ENCODE data around the gene GNAS.

Gene GNAS

DNA sequence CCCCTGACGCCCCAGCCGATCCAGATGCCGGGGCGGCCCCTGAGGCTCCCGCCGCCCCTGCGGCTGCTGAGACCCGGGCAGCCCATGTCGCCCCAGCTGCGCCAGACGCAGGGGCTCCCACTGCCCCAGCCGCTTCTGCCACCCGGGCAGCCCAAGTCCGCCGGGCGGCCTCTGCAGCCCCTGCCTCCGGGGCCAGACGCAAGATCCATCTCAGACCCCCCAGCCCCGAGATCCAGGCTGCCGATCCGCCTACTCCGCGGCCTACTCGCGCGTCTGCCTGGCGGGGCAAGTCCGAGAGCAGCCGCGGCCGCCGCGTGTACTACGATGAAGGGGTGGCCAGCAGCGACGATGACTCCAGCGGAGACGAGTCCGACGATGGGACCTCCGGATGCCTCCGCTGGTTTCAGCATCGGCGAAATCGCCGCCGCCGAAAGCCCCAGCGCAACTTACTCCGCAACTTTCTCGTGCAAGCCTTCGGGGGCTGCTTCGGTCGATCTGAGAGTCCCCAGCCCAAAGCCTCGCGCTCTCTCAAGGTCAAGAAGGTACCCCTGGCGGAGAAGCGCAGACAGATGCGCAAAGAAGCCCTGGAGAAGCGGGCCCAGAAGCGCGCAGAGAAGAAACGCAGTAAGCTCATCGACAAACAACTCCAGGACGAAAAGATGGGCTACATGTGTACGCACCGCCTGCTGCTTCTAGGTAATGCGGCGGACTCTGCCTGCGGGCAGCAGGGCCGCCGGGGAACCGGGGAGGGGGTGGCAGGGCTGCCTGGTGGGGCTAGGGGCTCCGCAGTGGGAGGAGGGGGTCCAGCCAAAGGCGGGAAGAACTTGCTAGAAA lies 2.3 kb downstream of the GNAS start:
- no peak for DNase-seq

DNA sequence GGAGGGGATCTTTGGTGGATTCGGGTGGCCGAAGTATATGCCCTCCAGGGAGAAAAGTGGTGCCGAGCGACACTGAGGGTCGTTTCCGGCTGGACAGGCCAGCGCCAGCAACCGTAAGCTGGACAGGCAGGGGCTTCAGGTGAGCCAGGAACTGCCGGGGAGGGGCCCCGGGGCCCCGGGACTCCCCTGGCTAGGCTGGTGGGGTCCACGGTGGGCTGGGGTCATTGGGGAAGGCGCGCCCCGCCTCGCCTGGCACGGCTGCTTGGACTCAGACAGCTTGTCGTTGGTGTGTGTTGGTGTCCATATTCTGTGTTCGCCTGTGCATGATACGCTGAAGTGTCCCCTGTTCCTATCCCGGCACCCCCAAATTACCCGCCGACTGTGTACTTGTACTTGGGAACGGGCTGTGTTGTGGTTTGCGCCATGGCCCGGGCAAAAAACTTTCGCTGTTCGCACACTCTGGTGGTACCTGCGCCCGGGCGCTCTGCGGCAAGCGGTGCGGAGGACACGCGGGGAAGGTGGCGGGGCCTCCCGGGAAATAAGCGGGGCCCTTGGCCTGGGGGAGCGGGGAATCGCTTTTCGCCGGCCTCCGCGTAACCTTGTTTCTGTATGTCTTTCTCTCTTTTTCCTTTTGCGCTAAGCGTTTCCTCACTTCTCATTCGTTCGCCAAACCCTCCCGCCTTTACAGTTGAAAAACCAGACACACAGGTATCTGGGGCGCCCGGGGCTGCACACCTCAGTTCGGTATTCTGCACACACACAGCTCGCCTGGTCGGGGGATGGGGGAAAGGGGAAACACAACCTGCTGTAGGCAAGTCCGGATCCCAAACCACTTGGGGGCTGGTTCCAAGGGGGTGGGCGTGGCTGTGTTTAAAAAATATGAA lies 3.2 kb downstream of the GNAS start:
- no peak for DNase-seq

DNA sequence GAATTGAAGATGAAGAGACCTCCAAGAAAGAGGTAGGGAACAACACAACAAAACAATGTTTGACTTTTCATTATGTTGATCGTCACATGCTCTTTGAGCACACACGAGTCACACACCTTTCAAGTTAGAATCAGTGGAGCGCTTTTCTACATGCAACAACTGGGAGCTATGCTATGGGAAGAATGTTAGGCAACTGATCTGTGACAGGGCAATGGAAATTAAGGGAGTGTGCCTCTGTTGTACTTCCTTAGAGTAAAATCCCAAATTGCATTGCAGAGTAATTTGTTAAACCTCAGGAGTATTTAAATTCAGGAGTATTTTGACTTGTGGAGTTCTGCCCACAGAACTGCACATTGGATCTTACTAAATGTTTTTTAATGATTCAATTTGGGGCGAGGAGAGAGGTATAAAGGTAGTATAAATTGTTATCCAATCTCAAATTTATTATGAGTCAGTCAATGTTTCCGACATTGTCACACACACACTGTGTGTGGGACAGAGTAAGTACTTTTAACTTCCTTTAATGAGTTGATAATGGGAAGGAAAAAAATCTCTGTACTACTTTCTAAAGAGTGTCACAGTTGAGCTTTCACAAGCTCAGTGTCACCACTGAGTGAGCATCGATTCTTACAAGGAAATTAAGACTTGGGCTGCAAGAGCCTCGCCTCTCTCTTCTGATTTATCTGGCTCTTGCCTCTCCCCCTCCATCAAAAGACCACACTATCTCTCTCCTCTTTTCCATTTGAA lies 10.7 kb downstream of the GNAS start:
- DNase-seq: no peak

DNA sequence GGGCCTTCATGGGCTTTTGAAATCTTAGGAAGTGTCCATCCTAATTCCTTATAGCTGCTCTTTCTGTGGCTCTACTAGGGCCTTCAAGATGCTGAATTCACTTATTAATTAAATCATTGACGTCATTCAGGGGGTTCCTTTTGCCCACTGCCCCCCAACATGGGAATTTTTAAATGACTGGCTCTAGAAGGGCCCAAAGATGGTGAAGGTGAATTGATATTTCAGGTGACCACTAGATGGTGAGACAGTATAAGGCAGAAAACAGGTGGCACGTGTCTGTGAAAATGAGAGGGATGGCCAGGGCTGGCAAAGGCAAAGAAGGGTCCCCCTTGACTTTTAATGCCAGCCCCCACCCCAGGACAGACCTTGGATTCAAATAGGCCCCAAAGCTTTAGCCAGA lies 11.8 kb downstream of the GNAS start:
- no peak for DNase-seq

DNA sequence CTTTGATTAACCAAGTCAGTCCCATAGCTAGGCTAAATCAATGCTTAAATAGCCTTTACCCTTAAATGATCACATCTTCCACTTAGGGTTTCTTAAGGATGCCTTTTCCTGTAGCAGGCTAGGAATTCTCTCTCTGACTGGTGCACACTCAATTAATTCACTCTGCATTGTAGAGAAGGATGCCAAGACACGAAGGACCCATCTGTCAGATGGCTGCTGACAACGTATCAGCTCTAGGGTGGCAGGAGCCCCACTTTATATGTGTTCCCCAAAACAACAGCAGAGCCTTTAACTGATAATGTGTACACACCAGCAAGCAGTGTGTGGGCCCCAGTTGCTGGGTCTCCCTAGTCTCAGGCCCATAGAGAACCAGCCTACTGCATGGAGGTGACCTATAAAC lies 13.3 kb downstream of the GNAS start:
- no peak for DNase-seq

DNA sequence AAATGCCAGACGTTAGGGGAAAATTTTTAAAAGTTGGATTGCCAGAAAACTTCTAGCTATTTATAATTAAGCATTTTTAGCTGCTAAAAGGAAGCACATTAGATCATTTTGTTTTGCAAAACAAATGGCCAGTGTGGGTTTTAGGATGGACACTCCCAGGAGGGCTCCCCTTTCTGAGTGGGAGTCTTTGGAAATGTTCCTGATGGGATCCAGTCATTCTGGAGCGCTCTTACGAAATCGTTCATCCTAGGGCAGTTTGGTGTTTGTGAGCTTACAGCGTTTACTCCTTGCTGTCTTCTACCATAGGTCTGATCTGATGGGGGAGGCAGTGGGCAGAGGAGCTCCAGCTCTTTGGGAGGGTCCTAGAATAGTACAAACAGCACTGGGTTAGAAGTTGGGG lies 14.7 kb downstream of the GNAS start:
- no peak for DNase-seq

DNA sequence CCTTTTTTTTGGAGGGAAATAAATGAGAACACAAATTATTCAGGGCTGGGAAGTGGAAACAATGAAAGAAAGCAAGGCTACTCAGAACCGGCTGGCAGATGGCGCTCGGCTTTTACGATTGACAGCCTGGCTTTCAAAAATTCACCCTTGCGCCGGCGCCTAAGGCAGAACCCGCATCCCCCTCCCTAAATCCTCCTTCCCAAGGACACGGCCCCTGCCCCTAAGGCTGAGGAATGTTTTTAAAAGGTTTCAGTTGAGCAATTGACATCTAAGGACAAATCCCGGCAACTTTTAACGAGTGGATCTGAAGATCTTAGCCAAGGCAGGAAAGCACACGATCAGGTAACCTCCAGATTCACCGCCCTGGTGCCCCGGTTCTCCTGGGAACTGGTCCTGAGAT lies 16.3 kb downstream of the GNAS start:
- DNase-seq: no peak

DNA sequence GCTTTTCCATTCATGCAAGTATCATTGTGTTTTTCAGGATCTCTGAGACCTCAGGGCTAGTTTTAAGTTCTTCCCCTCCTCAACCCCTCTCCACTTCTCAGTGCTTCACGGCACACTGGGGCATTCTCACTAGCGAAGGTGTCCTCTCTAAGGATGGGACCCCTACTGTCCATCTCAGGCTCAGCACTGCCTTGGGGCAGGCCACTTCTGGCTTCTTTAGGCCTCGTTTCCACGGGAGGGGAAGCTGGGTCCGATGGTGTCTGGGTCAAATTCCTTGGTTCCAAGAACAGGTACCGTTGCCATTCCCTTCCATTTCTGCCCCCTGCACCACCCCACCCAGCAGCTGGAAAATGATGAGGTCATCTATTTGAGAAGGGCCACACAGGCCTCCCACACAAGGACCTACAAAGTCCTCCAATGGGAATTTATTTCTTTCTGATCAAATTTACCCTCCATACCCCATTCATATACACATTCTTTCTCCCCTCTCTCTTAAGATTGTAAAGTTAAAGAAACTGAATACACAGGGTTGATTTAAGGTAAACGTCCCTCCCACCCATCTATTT lies 17.2 kb downstream of the GNAS start:
- DNase-seq: no peak

DNA sequence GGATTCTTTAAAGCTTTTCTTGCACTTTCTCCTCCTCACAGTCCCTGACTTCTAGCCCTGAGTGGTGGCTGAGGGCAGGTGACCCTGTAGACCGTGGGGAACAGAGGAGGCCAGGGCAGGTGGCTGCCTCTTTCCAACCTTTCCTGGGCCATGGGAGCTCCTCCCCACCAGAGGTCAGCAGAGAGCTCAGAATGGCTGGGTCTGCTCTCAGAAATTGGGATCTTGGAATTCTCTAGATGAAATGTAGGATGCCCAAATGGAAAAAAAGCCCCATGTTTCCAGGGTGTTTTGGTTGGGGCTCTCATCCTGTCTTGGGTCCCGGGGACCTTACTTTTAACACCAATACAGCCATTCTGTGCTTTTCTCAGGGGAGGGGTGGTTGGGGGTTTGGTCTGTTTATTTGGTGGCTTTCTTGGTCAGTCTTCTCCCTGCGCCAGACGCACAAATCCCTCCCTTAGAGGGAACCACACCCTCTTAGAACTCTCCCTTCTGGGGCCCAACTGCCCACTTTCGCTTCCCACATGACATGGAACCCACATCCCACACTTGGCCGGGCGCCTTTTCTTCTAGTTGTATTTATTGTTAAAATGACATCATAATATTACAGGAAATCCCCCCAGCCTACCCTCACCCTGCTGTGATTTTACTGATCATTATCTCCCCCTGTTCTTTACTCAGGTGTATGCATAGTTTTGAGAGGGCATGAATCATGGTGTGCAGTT lies 17.9 kb downstream of the GNAS start:
- DNase-seq: peak; percentile 48 to 49

DNA sequence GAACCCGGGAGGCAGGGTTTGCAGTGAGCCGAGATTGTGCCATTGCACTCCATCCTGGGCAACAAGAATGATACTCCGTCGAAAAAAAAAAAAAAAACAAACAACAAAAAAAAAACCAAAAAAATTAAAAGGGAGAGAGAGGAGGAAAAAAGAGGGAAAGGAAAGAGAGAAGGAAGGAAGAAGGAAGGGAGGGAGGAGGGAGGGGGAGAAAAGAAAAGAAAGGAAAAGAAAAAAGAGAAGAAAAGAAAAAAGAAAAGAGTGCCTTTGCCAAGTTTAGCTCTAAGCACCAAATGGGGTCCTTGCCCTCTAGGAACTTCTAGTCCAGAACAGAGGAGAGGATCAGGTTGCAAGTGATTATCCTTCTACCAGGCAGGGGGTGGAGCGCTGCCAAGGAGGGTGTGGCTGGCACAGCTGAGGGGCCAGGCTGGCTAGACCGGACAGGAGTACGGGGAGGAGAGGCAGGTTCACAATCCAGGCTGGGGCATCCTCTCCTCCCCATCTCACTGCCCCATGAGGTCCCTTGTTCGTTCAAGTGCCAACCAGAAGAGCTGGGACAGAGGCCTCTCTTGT lies 19.1 kb downstream of the GNAS start:
- DNase-seq: no peak

DNA sequence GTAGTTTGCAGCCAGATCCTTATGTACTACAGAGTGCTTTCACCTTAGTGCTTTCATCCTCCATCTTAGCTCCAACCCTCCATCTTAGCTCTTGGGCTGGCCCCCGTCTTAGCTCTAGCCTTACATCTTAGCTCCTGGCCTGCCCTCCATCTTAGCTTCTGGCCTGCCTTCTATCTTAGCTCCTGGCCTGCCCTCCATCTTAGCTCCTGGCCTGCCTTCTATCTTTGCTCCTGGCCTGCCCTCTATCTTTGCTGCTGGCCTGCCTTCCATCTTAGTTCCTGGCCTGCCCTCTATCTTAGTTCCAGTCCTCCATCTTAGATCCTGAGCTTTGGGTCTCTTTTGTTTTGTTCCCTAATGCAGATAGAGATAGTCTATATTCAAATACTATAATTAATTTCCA lies 22.0 kb downstream of the GNAS start:
- DNase-seq: no peak

DNA sequence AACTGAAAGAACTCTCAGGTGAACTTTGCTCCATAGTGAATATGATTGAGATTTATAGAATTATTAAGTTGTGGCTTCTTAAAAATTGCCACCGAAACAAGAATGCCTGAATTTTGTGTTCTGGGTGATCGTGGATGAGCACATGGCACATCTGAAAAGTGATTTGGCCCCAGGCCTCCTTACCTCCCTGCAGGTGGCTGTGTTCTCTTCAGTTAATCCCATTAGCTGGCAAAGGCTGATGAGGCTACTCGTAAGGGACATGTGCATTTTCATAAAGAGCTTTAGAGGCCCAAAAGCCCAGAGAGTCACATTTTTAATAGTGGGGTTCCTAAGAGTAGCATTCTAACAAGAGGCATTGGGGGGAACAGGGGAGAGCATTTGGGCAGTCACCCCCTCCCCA lies 22.6 kb downstream of the GNAS start:
- DNase-seq: no peak

DNA sequence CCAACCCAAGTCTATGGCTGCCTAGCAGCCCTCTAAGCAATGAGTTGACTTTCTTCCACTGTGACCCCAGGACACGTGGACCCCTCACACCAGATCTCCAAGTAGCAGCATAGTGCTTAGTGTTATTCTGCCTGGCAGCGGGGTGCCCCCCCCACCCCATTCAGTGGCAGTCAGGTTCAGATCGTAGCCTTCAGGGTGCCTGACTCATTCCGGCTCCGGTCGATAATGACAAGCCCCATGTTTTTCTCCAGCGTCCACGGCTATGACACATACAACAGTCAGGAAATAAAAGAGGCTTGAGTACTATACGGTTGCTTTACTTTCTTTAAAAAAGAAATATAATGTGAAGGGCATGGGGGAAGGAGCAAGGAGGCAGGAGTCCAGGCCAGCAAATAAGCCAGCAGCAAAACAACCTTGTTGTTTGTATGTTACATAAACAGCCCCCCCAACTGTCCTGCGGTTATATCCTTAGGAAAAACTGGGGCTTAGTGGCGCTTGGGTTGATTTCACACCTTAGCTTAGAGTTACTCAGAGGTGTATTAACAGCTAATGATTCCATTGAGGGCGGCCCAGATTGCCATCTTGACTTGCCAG lies 23.1 kb downstream of the GNAS start:
- DNase-seq: no peak

DNA sequence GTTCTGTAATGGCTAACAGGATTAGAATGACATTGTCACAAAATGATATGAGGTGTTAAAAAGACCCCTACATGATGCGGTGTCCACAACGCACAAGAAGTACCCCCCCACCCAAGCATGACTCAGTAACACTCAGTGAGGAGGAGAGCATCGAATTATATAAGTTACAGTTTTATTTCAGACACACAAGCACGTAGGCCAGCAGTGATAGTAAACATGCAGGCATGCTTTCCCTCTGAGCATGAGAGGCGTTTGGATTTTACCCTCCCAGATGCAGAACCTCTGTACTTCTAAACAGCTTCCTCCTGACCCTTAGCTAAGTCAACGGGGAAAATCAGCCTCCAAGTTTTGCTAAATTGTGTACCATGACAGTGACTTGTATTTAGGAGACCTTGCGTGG lies 23.9 kb downstream of the GNAS start:
- DNase-seq: no peak

DNA sequence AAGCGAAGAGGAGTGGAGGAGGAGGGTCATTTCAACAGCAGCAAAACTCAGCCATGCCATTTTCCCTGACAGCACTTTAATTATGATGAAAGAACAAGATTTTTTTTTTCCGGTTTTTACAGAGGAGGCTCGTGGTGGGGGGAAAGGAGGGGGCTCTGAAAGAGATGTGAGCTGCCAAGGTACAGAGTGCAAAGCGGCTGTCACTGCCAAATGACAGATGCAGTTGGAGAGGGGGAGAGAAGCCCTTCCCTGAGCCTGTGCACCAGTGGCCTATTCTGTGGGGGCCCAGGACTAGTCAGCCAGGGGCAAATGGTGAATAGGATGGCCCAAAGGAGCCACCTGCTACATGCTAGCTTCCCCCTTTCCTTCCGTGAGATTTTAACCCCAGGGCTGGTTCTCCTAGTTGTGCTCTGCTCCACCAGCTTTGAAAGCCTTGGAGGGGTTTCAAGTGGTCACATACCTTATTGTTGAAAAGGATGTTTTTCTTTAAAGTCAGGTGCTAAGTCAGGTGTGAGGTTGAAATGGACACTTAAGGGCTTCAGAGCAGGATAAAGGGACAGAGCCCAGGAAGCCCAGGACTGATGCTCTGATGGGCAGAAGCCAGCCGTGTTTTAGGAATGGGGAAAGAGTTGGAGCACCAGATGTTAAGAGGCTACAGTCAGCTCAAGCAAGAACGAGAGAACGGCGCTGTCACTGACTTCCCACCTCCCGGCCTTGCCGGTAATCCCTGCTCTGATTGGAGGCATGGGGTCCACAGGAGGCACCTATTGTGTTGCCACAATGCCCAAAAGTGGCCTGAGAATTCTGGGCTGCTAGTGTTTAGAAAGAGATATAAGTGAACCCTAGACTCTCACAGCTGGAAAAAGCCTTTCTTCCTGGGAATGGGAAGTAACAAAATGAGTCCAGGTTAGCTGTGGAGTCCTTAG lies 24.8 kb downstream of the GNAS start:
- DNase-seq: no peak

DNA sequence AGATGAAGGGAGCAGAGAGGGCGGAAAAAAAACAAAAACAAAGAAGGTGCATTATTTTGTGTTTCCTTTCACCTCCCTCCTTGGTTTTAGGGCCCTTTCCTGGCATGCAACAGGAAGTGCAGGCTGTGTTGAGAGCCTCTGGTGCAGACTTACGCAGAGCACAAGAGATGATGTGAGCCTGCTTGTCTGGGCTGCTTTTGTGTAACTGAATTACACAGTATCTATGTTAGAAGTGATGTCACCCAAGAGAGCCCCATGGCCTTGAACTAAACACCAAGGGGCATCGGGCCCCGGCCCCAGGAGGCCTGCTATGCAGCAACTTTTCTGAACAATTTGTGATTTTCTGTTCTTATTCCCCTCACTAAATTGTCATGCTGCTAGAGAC lies 25.5 kb downstream of the GNAS start:
- no peak for DNase-seq

DNA sequence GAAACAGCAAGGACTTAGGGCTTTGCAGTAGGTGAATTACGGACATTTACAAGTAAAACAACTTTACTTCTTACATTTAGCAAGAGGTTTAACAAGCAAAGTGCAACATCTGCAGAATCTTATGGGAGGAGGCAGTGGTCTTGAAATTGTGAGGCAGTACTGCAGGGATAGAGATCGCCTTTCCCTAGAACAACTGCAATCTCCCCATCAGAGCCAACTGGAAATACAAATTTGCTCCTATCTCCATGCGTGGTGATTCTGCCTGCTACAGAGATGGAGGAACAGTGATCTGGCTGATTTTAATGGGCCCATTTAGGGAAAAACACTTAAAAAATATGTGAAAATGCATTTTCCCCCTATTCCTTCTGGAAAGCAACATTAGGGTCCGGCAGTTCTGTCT lies 25.9 kb downstream of the GNAS start:
- no peak for DNase-seq

DNA sequence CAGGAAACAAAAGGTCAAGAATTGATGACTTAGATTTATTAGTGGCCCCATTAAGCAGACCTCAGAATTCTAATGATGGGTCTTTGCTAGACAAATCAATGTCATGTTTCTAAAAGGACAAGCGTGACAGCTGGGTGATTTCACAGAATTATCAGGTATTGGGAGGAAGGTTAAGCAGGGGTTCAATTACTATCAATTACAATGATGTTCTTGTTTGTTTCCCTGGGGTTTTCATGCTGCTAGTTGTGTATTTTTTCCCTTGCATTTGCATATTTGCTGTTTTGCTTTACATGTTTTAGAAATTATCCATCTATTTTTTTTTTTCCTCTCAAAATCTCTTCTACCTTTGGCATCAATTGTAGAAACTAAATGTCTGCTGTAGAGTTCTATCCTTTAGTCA lies 27.9 kb downstream of the GNAS start:
- DNase-seq: no peak

DNA sequence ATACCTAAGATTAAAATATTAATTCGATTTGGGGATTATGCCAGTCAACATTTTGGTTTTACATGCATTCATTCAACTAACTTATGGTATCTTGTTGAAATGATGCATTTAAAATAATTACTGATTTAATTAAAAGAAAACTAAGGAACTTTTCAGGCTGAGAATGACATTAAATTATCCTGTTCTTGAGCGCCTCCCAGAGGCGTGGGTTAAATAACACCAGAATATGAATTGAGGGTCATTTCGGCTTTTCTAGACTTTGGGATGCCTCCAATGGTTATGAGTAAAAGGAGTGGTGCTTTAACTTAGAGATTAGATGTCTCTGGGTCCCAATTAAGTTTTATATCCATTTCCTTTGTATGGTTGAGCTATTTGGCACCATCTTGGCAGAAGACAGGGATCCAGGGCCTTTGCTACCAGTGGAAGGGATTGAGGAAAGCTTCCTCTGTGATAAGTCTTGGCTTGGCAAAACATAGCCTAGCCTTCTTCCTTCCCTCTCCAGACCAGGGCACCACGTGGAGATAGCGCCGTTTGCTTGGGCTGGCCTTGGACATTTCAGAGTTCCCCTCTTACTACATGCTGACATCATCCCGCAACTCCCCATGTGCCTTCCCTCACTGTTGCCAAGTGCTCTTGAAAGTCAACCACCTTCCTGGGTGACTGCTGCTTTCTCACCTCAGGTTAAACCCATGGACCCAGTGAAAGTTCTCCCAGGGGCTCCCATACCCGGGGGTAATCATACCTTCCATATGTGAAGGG lies 28.7 kb downstream of the GNAS start:
- DNase-seq: no peak

DNA sequence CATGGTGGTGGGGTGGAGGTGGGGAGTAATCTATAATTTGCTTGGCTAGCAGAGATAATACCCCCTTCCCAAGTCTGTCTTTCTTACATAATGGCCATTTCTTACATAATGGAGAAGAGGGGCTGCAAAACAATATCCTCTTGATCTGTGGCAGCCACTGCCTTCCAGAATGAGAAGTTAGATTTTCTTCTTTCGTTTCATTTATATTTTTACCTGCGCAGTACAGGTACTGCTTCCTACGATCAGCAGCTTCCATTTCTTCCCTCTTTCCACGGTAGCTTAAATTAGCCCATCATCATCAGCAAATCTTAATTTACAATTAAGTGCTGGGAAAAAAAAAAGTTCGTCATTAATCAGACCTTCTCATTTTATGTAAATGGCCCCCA lies 30.2 kb downstream of the GNAS start:
- no peak for DNase-seq

Data from stimulated activated CD4-positive, alpha-beta T cell treated with anti-CD3 and anti-CD28 coated beads, Interleukin-4, amount 100 ng/mL, for 4 hours (primary cell).